ENCODE results near the gene TUT7. TPM values are rescaled to one million over a fixed set of nuclear protein-coding genes. Genes with fewer than 3 reads are reported as not detected.
"Not testable (repeated sequence)": the region's sequence is repeated elsewhere in the genome, so short reads cannot be mapped to it uniquely, and the experiment has no call there.

The TUT7 gene
- total RNA-seq, result 31.0 TPM

GRCh38 chr9:86354011-86354817, at the start of gene TUT7:
TSS of gene TUT7 (minus strand) at chr9:86354410. CDS start at chr9:86353199, 1,211 bp downstream.
- peak; percentile 94 to 95 for DNase-seq (ENCODE audit: low spot score in 2 of 2)
- FAIRE-seq, result no peak

- DNase-seq (ENCODE audit: low spot score in 2 of 2), result no peak
- FAIRE-seq, result no peak
These were observed 48.4 kb upstream of the TUT7 start for GRCh38 chr9:86402591-86402990.

GRCh38 chr9:86396412-86396811, 42.2 kb upstream of the TUT7 start:
- DNase-seq (ENCODE audit: low spot score in 2 of 2) (no peak), FAIRE-seq (no peak)

GRCh38 chr9:86390184-86390583, 36.0 kb upstream of the TUT7 start:
- not testable (repeated sequence) for FAIRE-seq; DNase-seq (ENCODE audit: low spot score in 2 of 2)

- FAIRE-seq (no peak), DNase-seq (ENCODE audit: low spot score in 2 of 2) (no peak)
These were observed 35.4 kb upstream of the TUT7 start for GRCh38 chr9:86389628-86390027.

GRCh38 chr9:86387376-86387775, 33.2 kb upstream of the TUT7 start:
- DNase-seq (ENCODE audit: low spot score in 2 of 2) (no peak), FAIRE-seq (no peak)

GRCh38 chr9:86383000-86383399, 28.8 kb upstream of the TUT7 start:
- not testable (repeated sequence) for DNase-seq (ENCODE audit: low spot score in 2 of 2); FAIRE-seq

- DNase-seq (ENCODE audit: low spot score in 2 of 2), result no peak
- no peak for FAIRE-seq
These were observed 21.8 kb upstream of the TUT7 start for GRCh38 chr9:86376016-86376415.

- DNase-seq (ENCODE audit: low spot score in 2 of 2) (no peak), FAIRE-seq (no peak)
These were observed 15.6 kb upstream of the TUT7 start for GRCh38 chr9:86369810-86370209.

- FAIRE-seq (no peak), DNase-seq (ENCODE audit: low spot score in 2 of 2) (no peak)
These were observed 14.8 kb upstream of the TUT7 start for GRCh38 chr9:86368871-86369521.

- DNase-seq (ENCODE audit: low spot score in 2 of 2) (no peak), FAIRE-seq (no peak)
These were observed 7.0 kb upstream of the TUT7 start for GRCh38 chr9:86361176-86361575.

GRCh38 chr9:86359151-86359879, 5.1 kb upstream of the TUT7 start:
- no peak for FAIRE-seq
- no peak for DNase-seq (ENCODE audit: low spot score in 2 of 2)

- DNase-seq (ENCODE audit: low spot score in 2 of 2) (no peak), FAIRE-seq (no peak)
These were observed 3.0 kb upstream of the TUT7 start for GRCh38 chr9:86356871-86357866.

- no peak for FAIRE-seq
- DNase-seq (ENCODE audit: low spot score in 2 of 2), result no peak
These were observed 1.6 kb upstream of the TUT7 start for GRCh38 chr9:86355814-86356213.

GRCh38 chr9:86354818-86355309, 654 bp upstream of the TUT7 start:
- DNase-seq (ENCODE audit: low spot score in 2 of 2) (peak in 1 of 2 donors; percentile 23), FAIRE-seq (no peak)

- FAIRE-seq, result no peak
- no peak for DNase-seq (ENCODE audit: low spot score in 2 of 2)
These were observed 577 bp downstream of the TUT7 start for GRCh38 chr9:86353655-86354010.

- DNase-seq (ENCODE audit: low spot score in 2 of 2) (no peak), FAIRE-seq (no peak)
These were observed 1.7 kb downstream of the TUT7 start for GRCh38 chr9:86352440-86353077.

- FAIRE-seq (no peak), DNase-seq (ENCODE audit: low spot score in 2 of 2) (no peak)
These were observed 2.3 kb downstream of the TUT7 start for GRCh38 chr9:86351880-86352279.

- FAIRE-seq (no peak), DNase-seq (ENCODE audit: low spot score in 2 of 2) (no peak)
These were observed 4.0 kb downstream of the TUT7 start for GRCh38 chr9:86350006-86350760.

Data from frontal cortex (tissue), 4 donors.